Breast epithelium (tissue), 4 donors: ENCODE results near the gene RAPGEF1. TPM values are rescaled to one million over a fixed set of nuclear protein-coding genes. Genes with fewer than 3 reads are reported as not detected.

Experiments used
- DNase-seq, 2 donors: peaks; one replicate each; pipeline ENCODE4 v3.0.0-alpha.2; 2019; ENCODE audit warnings: low spot score in 2 of 2
- H3K27ac ChIP-seq, 2 donors: fragments of 200-600 bp; sonication (generic) in 1 of 2; one replicate each; pipeline ENCODE4 v1.5.1; 2016 to 2019; ENCODE audit warnings: mild to moderate bottlenecking in 1 of 2
- H3K27me3 ChIP-seq, 2 donors: fragments of 200-600 bp; sonication (generic) in 1 of 2; one replicate each; pipeline versions ENCODE4 v1.5.1 to v1.6.0; 2017 to 2019; ENCODE audit warnings: control low read depth in 1 of 2, mild to moderate bottlenecking in 1 of 2
- H3K36me3 ChIP-seq: fragments of 200-600 bp; one replicate; pipeline ENCODE4 v1.5.1; 2019
- H3K4me1 ChIP-seq, 2 donors: fragments of 200-600 bp; sonication (generic); one replicate each; pipeline ENCODE4 v1.5.1; 2016 to 2019; ENCODE audit warnings: control low read depth in 1 of 2
- H3K4me3 ChIP-seq, 3 donors: fragments of 200-600 bp; sonication (generic); 1 replicate in 2 of 3; 2 replicates in 1 of 3; pipeline ENCODE4 v1.5.1; 2016 to 2019; ENCODE audit warnings: mild to moderate bottlenecking in 3 of 3, moderate library complexity in 2 of 3
- H3K9me3 ChIP-seq, 2 donors: fragments of 200-600 bp; sonication (generic) in 1 of 2; one replicate each; pipeline ENCODE4 v1.5.1; 2016 to 2019; ENCODE audit warnings: control low read depth in 1 of 2
- CTCF ChIP-seq, 3 donors: fragments of 450-650 bp; IDR thresholded peaks; one replicate each; pipeline ENCODE4 v1.5.1; 2016 to 2017; ENCODE audit warnings: antibody characterized with exemption in 3 of 3, mild to moderate bottlenecking in 3 of 3, moderate library complexity in 3 of 3
- POLR2A ChIP-seq: fragments of 450-650 bp; IDR thresholded peaks from one replicate; pipeline ENCODE4 v1.6.1; 2016; ENCODE audit warnings: antibody characterized with exemption, mild to moderate bottlenecking, moderate library complexity
- POLR2AphosphoS5 ChIP-seq, 3 donors: sonication (generic); formaldehyde crosslinking; IDR thresholded peaks; one replicate each; pipeline ENCODE4 v1.6.1; 2017; ENCODE audit warnings: antibody characterized with exemption in 3 of 3
- intact Hi-C: fragments of 100-400 bp; cut with DNase I; formaldehyde crosslinking; loops from one replicate; pipeline ENCODE4 v1.15.1; 2023; ENCODE audit warnings: low total_unique reads
- total RNA-seq, 3 donors: library from RNA; depleted of rRNA; stranded (reverse); fragments of >200 nt; gene quantifications; one replicate each; pipeline ENCODE4 v1.1.0, GENCODE V29; 2016

The RAPGEF1 gene
- total RNA-seq, 3 donors from 2014 or later = 35.3 to 38.0 (median 37.3) TPM

DNA sequence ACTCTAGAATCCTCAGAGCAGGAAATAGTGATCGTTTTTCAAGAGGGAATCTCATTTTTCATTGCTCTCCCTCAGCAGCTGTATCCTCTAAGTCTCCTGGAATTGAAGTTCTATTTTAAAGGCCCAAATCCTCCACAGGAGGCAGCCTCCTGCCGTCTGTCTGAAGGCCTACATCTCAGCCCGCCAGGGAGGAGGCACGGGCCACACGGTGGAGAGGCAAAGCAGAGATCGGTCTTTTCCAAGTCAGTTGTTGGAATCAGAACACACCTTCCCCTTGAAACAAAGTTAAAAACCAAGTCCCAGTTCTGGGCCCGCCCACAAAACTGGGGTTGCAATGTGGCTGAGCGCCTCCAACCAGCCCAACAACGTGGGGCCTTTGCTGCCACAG, 68.7 kb downstream of the RAPGEF1 start:
- intact Hi-C loops = no loop called here
- Histone ChIP-seq H3K4me1 (peaks cover 4 to 12% of the 10 kb centered on the region in 2 donors), H3K27ac (peak overlapping the region in 1 of 2 donors; percentile 11), H3K27me3 (no peaks in the 10 kb centered on the region), H3K36me3 (no peaks in the 10 kb centered on the region), H3K4me3 (no peak overlapping the region), H3K9me3 (no peaks in the 10 kb centered on the region)
- no peak for TF ChIP-seq POLR2AphosphoS5 (IDR thresholded peaks at IDR 0.05)
- no peak for TF ChIP-seq CTCF (IDR thresholded peaks at IDR 0.05)
- no peak for TF ChIP-seq POLR2A
- no peak for DNase-seq

- intact Hi-C loops = no loop called here
- no peak for TF ChIP-seq POLR2AphosphoS5 (IDR thresholded peaks at IDR 0.05)
- no peak for TF ChIP-seq CTCF (IDR thresholded peaks at IDR 0.05)
- no peak for TF ChIP-seq POLR2A
- Histone ChIP-seq H3K27ac (peak overlapping the region; percentile 11 to 77), H3K4me3 (no peak overlapping the region), H3K36me3 (no peaks in the 10 kb centered on the region), H3K4me1 (peaks cover 0 to 9% of the 10 kb centered on the region in 2 donors), H3K27me3 (no peaks in the 10 kb centered on the region), H3K9me3 (no peaks in the 10 kb centered on the region)
- no peak for DNase-seq
Observed at GRCh38 chr9:131670247-131671132, 69.4 kb downstream of the RAPGEF1 start.

- Histone ChIP-seq H3K27ac (peak overlapping the region; percentile 65 to 77), H3K9me3 (no peaks in the 10 kb centered on the region), H3K4me1 (peaks cover 0 to 9% of the 10 kb centered on the region in 2 donors), H3K27me3 (no peaks in the 10 kb centered on the region), H3K36me3 (no peaks in the 10 kb centered on the region), H3K4me3 (no peak overlapping the region)
- intact Hi-C loops = no loop called here
- no peak for DNase-seq
- no peak for TF ChIP-seq POLR2A
- TF ChIP-seq CTCF (IDR thresholded peaks at IDR 0.05) = no peak
- no peak for TF ChIP-seq POLR2AphosphoS5 (IDR thresholded peaks at IDR 0.05)
Observed at GRCh38 chr9:131669269-131670157, 70.4 kb downstream of the RAPGEF1 start.

DNA sequence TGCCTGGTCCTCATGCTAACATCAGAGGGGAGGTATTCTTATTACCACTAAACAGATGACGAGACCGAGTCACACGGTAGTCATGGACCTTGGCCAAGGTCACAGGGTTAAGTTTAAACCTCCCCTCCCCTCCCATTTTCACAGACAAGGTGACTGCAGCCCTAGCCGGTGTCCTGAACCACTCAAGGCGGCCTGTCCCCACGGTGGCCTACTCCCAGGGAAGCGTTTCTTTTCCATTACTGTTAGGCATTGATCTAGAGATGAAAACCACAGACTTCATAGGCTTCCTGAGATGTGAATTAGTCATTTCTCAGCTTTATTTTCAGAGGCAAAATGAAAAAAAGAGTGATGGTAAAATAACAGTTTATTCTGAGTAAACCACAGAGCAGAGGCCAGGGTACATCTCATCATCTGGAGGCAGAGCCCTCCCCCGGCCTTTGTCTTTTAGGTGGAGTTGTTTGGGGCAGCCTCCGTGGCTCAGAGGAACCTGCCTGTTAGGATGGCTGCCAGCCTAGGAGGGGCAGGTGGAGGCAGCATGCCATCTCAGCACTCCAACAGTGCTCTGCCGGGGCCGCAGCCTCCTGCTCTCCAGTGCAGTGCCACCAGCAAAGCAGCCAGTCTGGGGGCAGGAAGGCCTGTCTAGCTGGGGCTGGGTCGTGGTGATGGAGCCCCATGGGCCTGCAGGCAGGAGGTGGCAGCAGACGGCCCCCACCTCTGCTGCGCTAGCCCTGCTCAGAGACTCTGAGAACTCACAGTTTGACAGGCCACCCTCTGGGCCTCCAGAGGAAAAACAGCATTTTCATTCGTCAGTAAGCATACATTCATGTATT, 71.2 kb downstream of the RAPGEF1 start:
- Histone ChIP-seq H3K9me3 (no peaks in the 10 kb centered on the region), H3K27me3 (no peaks in the 10 kb centered on the region), H3K4me1 (peaks cover 0 to 9% of the 10 kb centered on the region in 2 donors), H3K4me3 (no peak overlapping the region), H3K36me3 (no peaks in the 10 kb centered on the region), H3K27ac (peak overlapping the region; percentile 65 to 77)
- intact Hi-C loops = no loop called here
- TF ChIP-seq CTCF (IDR thresholded peaks at IDR 0.05) (no peak), POLR2A (no peak), POLR2AphosphoS5 (IDR thresholded peaks at IDR 0.05) (no peak)
- no peak for DNase-seq
